Stimulated activated CD4-positive, alpha-beta T cell treated with anti-CD3 and anti-CD28 coated beads, Interleukin-15, amount 100 ng/mL, for 1 hour (primary cell): Measurements from ENCODE around the gene ST6GALNAC6.
"Not testable (repeated sequence)": the region's sequence is repeated elsewhere in the genome, so short reads cannot be mapped to it uniquely, and the experiment has no call there.

ENCODE experiments used
- DNase-seq, 2 donors: peaks; one replicate each; pipeline ENCODE4 v3.0.0-alpha.2; 2020; ENCODE audit warnings: low read depth in 1 of 2, low spot score in 1 of 2

The ST6GALNAC6 gene

DNA sequence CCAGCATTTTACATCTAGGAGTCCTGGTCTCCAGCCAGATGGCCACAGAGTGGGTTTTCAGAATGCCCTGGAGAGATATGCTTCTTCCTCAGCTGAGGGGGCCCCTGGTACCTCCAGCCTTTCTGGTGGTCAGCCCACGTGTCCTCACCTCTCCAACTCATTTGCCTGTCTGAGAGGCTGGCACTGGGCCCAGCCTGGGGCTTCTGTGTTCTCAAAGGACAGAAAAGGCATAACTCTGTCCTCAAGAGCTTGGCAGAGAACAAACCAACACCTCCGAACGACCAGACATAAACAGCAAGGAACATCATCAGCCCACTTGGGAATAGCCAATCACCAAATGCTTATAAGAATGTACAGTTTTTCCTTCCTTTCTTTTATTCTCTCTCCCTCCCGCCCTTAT, 62.1 kb downstream of the ST6GALNAC6 start:
- no peak for DNase-seq

DNA sequence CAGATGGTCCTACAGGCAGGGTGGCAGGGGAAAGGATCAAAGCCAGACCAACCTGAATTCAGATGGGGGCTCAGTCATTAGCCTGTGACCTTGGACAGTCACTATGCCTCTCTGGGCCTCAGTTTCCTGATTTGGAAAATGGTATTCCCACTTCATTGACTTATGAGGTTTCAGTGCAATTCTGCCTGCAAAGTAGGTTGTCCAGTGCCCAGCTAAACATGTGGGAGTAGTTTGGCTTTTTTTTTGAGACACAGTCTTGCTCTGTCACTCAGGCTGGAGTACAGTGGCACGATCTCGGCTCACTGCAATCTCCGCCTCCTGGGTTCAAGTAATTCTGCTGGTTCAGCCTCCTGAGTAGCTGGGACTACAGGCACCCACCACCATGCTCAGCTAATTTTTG, 62.8 kb downstream of the ST6GALNAC6 start:
- DNase-seq, result not testable (repeated sequence)

DNA sequence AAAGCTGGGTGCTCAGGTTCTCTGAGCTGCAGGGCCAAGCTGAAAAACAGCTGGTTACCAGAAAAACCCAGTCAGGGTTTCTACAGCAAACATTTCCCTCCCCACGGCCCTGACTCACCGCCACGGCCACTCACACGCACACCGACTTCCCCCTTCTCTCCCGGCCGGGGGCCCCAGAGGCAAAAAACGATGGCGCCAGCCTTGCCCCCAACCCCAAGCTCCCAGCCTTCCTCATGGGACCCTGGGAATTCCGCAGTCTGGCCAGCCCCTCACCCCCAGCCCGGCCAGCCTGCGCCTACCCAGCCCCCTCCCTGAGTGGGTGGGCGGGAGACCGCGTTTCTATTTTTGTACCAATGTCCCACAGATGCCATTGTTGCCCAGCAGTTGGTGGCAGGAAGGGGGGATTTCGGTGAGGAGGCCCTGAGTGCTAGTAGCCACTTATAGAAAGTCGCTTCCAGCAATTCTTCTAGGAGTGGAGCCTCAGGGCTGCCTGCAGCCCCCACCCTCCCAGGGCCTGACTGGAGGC, 63.3 kb downstream of the ST6GALNAC6 start:
- DNase-seq, result no peak
